Spleen (tissue), 11 donors: ENCODE data around the gene CSTF3. TPM values are rescaled to one million over a fixed set of nuclear protein-coding genes. Genes with fewer than 3 reads are reported as not detected.

ENCODE experiments used
- DNase-seq: peaks from one replicate; pipeline ENCODE4 v3.0.0-alpha.2; 2020
- H3K27ac ChIP-seq, 8 donors: fragments of 200-600 bp; sonication (generic) in 7 of 8; 1 replicate in 4 of 8; 2 replicates in 4 of 8; pipeline versions ENCODE4 v1.5.0 to v1.8.0; 2016 to 2021; ENCODE audit warnings: inconsistent platforms in 4 of 8, mild to moderate bottlenecking in 4 of 8, moderate library complexity in 1 of 8
- H3K27me3 ChIP-seq, 7 donors: fragments of 200-600 bp; sonication (generic) in 6 of 7; replicated peaks in 1 of 7; 1 replicate in 4 of 7; 2 replicates in 3 of 7; pipeline versions ENCODE4 v1.5.0 to v1.8.0; 2016 to 2021; ENCODE audit warnings: inconsistent platforms in 3 of 7, mild to moderate bottlenecking in 1 of 7
- H3K36me3 ChIP-seq, 6 donors: fragments of 200-600 bp; sonication (generic) in 5 of 6; 1 replicate in 4 of 6; 2 replicates in 2 of 6; pipeline versions ENCODE4 v1.5.0 to v1.8.0; 2016 to 2021; ENCODE audit warnings: inconsistent platforms in 2 of 6
- H3K4me1 ChIP-seq, 6 donors: fragments of 200-600 bp; sonication (generic) in 5 of 6; 1 replicate in 3 of 6; 2 replicates in 3 of 6; pipeline versions ENCODE4 v1.5.0 to v1.8.0; 2016 to 2021; ENCODE audit warnings: inconsistent platforms in 3 of 6
- H3K4me3 ChIP-seq, 8 donors: fragments of 200-600 bp; sonication (generic) in 7 of 8; 1 replicate in 4 of 8; 2 replicates in 4 of 8; pipeline versions ENCODE4 v1.5.0 to v1.8.0; 2016 to 2021; ENCODE audit warnings: inconsistent platforms in 4 of 8, mild to moderate bottlenecking in 4 of 8, moderate library complexity in 2 of 8
- H3K9me3 ChIP-seq, 8 donors: fragments of 200-600 bp; sonication (generic) in 7 of 8; 1 replicate in 4 of 8; 2 replicates in 4 of 8; pipeline versions ENCODE4 v1.5.0 to v1.8.0; 2016 to 2021; ENCODE audit warnings: inconsistent platforms in 4 of 8
- CTCF ChIP-seq, 11 experiments: fragments of 200-600 bp in 7 of 11; fragments of 450-650 bp in 4 of 11; sonication (generic) in 4 of 11; IDR thresholded peaks in 8 of 11; conservative IDR thresholded peaks in 3 of 11; 1 replicate in 7 of 11; 2 replicates in 4 of 11; pipeline versions ENCODE4 v1.4.0 to v1.8.0; 2016 to 2021; ENCODE audit warnings: antibody characterized with exemption in 11 of 11, inconsistent platforms in 4 of 11, mild to moderate bottlenecking in 1 of 11
- POLR2A ChIP-seq, 3 donors: fragments of 450-650 bp; IDR thresholded peaks; one replicate each; pipeline ENCODE4 v1.5.1; 2017; ENCODE audit warnings: antibody characterized with exemption in 3 of 3, mild to moderate bottlenecking in 1 of 3
- POLR2AphosphoS5 ChIP-seq, 3 donors: sonication (generic); formaldehyde crosslinking; IDR thresholded peaks; one replicate each; pipeline ENCODE4 v1.5.1; 2017; ENCODE audit warnings: antibody characterized with exemption in 3 of 3
- WGBS, 5 donors: extraction: QIAGEN DNeasy Blood & Tissue Kit in 3 of 5; methylation state at CpG; one replicate each; pipeline versions ENCODE4 v1.1.5 to v1.1.7; 2013 to 2018; 5-methylcytosine and 5-hydroxymethylcytosine counted together
- intact Hi-C: fragments of 100-400 bp; cut with DNase I; formaldehyde crosslinking; loops from one replicate; pipeline ENCODE4 v1.15.0; 2023; ENCODE audit warnings: low total_unique reads
- polyA plus RNA-seq, 3 donors: library from polyadenylated mRNA; stranded (reverse); fragments of 200-250 nt; gene quantifications; one replicate each; pipeline ENCODE4 v1.2.1, GENCODE V29; 2013
- total RNA-seq, 7 donors: library from RNA; depleted of rRNA in 3 of 7; stranded (reverse); fragments of >200 nt in 3 of 7; fragmentation: NEBNext Ultra II Directional in 4 of 7; extraction: Animal tissue kit (Norgen Biotek cat#: 25700) in 4 of 7; gene quantifications; one replicate each; pipeline versions ENCODE4 v1.1.0 to v1.2.1, GENCODE V29; 2016 to 2021
- donor health status: healthy with polysubstance abuse.
- donor health status: DM: no; HTN: no; CAD: no; lungs with moderate emphysema.
- donor health status: DM: no; HTN: no; CAD: no.
- donor health status: Bipolar disorder and iron deficiency.
- donor health status: healthy.
- donor health status: DM: no; HTN: no; CAD: no.
- donor health status: DM: yes; HTN: yes; CAD: no.

CSTF3 gene
- total and polyA plus RNA-seq, 10 donors, result 19.8 to 32.8 (median 26.9) TPM

GRCh38 chr11:33064033-33064825, 97.1 kb downstream of the CSTF3 start:
- intact Hi-C loops, result no loop called here
- H3K27me3 ChIP-seq, result no peaks in the 10 kb centered on the region
- peaks cover 0 to 91% (median 61%) of the 10 kb centered on the region in 6 donors for H3K36me3 ChIP-seq
- no peaks in the 10 kb centered on the region for H3K9me3 ChIP-seq
- H3K4me3 ChIP-seq, result no peak overlapping the region
- H3K27ac ChIP-seq, result peak overlapping the region in 6 of 8 donors; percentile 55 to 78 (median 64)
- TF ChIP-seq CTCF (IDR thresholded peaks at IDR 0.05 in 8 of 11, conservative IDR thresholded peaks at IDR 0.05 in 3 of 11) (no peak), POLR2A (IDR thresholded peaks at IDR 0.05) (no peak), POLR2AphosphoS5 (IDR thresholded peaks at IDR 0.05) (no peak)
- peaks cover 12 to 33% (median 23%) of the 10 kb centered on the region in 6 donors for H3K4me1 ChIP-seq
- 45 to 62% (median 53%) methylated on average over 11 of the region's 11 CpGs for WGBS, 5 donors
- no peak for DNase-seq

- Histone ChIP-seq H3K9me3 (no peaks in the 10 kb centered on the region), H3K4me1 (peaks cover 12 to 33% (median 23%) of the 10 kb centered on the region in 6 donors), H3K4me3 (no peak overlapping the region), H3K36me3 (peaks cover 0 to 91% (median 62%) of the 10 kb centered on the region in 6 donors), H3K27me3 (no peaks in the 10 kb centered on the region), H3K27ac (peak overlapping the region in 5 of 8 donors; percentile 20 to 78 (median 67))
- intact Hi-C loops, result no loop called here
- DNase-seq, result no peak
- no peak for TF ChIP-seq POLR2AphosphoS5 (IDR thresholded peaks at IDR 0.05)
- no peak for TF ChIP-seq POLR2A (IDR thresholded peaks at IDR 0.05)
- no peak for TF ChIP-seq CTCF (IDR thresholded peaks at IDR 0.05 in 8 of 11, conservative IDR thresholded peaks at IDR 0.05 in 3 of 11)
- WGBS, 5 donors, result 31 to 42% (median 33%) methylated on average over 3 of the region's 3 CpGs
These were observed 97.9 kb downstream of the CSTF3 start for GRCh38 chr11:33063326-33063881.

GRCh38 chr11:33062137-33062536, 99.1 kb downstream of the CSTF3 start:
- 84 to 95% (median 88%) methylated on average over 5 of the region's 5 CpGs for WGBS, 5 donors
- H3K4me1 ChIP-seq, result peaks cover 12 to 33% (median 23%) of the 10 kb centered on the region in 6 donors
- no peak for TF ChIP-seq POLR2AphosphoS5 (IDR thresholded peaks at IDR 0.05)
- TF ChIP-seq POLR2A (IDR thresholded peaks at IDR 0.05), result no peak
- TF ChIP-seq CTCF (IDR thresholded peaks at IDR 0.05 in 8 of 11, conservative IDR thresholded peaks at IDR 0.05 in 3 of 11), result no peak
- H3K27ac ChIP-seq, result no peak overlapping the region
- H3K9me3 ChIP-seq, result no peaks in the 10 kb centered on the region
- no peaks in the 10 kb centered on the region for H3K27me3 ChIP-seq
- no peak for DNase-seq
- peaks cover 0 to 91% (median 60%) of the 10 kb centered on the region in 6 donors for H3K36me3 ChIP-seq
- intact Hi-C loops, result no loop called here
- no peak overlapping the region for H3K4me3 ChIP-seq

- intact Hi-C loops, result no loop called here
- Histone ChIP-seq H3K36me3 (peaks cover 0 to 91% (median 51%) of the 10 kb centered on the region in 6 donors), H3K4me3 (no peak overlapping the region), H3K9me3 (no peaks in the 10 kb centered on the region), H3K27ac (no peak overlapping the region), H3K4me1 (peaks cover 12 to 28% (median 21%) of the 10 kb centered on the region in 6 donors), H3K27me3 (no peaks in the 10 kb centered on the region)
- DNase-seq, result no peak
- TF ChIP-seq POLR2AphosphoS5 (IDR thresholded peaks at IDR 0.05) (no peak), POLR2A (IDR thresholded peaks at IDR 0.05) (no peak), CTCF (IDR thresholded peaks at IDR 0.05 in 8 of 11, conservative IDR thresholded peaks at IDR 0.05 in 3 of 11) (no peak)
- WGBS, 5 donors, result 74 to 95% (median 82%) methylated on average over 3 of the region's 3 CpGs
These were observed 101.0 kb downstream of the CSTF3 start for GRCh38 chr11:33060271-33060670.
